IMR-90 (cell line): Measurements from ENCODE around the gene MDP1. TPM values are rescaled to one million over a fixed set of nuclear protein-coding genes. Genes with fewer than 3 reads are reported as not detected.

Experiments
- ATAC-seq: fragments of 200-7000 bp; cut with Tn5 transposase; 2 replicates; pipeline ENCODE4 v1.9.1; 2020; ENCODE audit warnings: low read depth, mild to moderate bottlenecking, moderate library complexity
- BruUV-seq: library from RNA; stranded (reverse); fragments of 400-500 nt; replicated peaks from 2 replicates; lab custom pipeline; 2021; lab: Mats Ljungman, UMichigan
- CTCF ChIA-PET: fragments of 300-600 bp; formaldehyde crosslinking; extraction: SDS; loops from one replicate; lab custom pipeline; 2021; ENCODE audit warnings: antibody characterized with exemption; lab: Yijun Ruan, JAX
- POLR2A ChIA-PET: fragments of 300-600 bp; sonication (Branson Sonifier 250); formaldehyde crosslinking; loops from one replicate; lab custom pipeline; 2022; ENCODE audit warnings: antibody characterized with exemption; ENCODE audit not compliant: unreplicated experiment; lab: Charles Lee
- DNase-seq: peaks from one replicate; pipeline ENCODE4 v3.0.0; 2013
- H2AFZ ChIP-seq: replicated peaks from 2 replicates; pipeline ENCODE3; 2013; ENCODE audit warnings: low read length, mild to moderate bottlenecking; ENCODE audit not compliant: poor library complexity
- H2AK5ac ChIP-seq: 2 replicates; pipeline ENCODE4 v1.6.1; 2013; ENCODE audit warnings: low read depth, low read length, inconsistent platforms
- H2AK9ac ChIP-seq: replicated peaks from 2 replicates; pipeline ENCODE3; 2013; ENCODE audit warnings: mild to moderate bottlenecking, low read depth, low read length, moderate library complexity; ENCODE audit not compliant: poor library complexity
- H2BK120ac ChIP-seq: 2 replicates; pipeline ENCODE4 v1.6.1; 2013; ENCODE audit warnings: low read depth, low read length, inconsistent platforms
- H2BK15ac ChIP-seq: 3 replicates; pipeline ENCODE4 v1.6.1; 2013; ENCODE audit warnings: low read depth, low read length, inconsistent platforms
- H2BK20ac ChIP-seq: 2 replicates; pipeline ENCODE4 v1.6.1; 2013; ENCODE audit warnings: low read depth, mild to moderate bottlenecking, inconsistent platforms, low read length, moderate library complexity
- H2BK5ac ChIP-seq: 2 replicates; pipeline ENCODE4 v1.6.1; 2013; ENCODE audit warnings: mild to moderate bottlenecking, low read depth, low read length, inconsistent platforms; ENCODE audit not compliant: poor library complexity, severe bottlenecking
- H3K14ac ChIP-seq: replicated peaks from 2 replicates; pipeline ENCODE4 v1.6.1; 2013; ENCODE audit warnings: low read depth, low read length, inconsistent platforms
- H3K18ac ChIP-seq: 2 replicates; pipeline ENCODE4 v1.6.1; 2013; ENCODE audit warnings: low read depth, low read length, control low read depth
- H3K23ac ChIP-seq: 2 replicates; pipeline ENCODE4 v1.6.1; 2013; ENCODE audit warnings: low read depth, low read length, inconsistent platforms
- H3K27ac ChIP-seq: 2 replicates; pipeline ENCODE4 v1.5.1; 2013; ENCODE audit warnings: mild to moderate bottlenecking, control low read depth, low read length; ENCODE audit not compliant: insufficient read depth
- H3K27me3 ChIP-seq: 2 replicates; pipeline ENCODE4 v1.6.1; 2013; ENCODE audit warnings: low read length; ENCODE audit not compliant: control insufficient read depth, insufficient read depth
- H3K36me3 ChIP-seq: 2 replicates; pipeline ENCODE4 v1.6.1; 2013; ENCODE audit warnings: low read length, mixed read lengths; ENCODE audit not compliant: control insufficient read depth, insufficient read depth
- H3K4ac ChIP-seq: 2 replicates; pipeline ENCODE4 v1.6.1; 2013; ENCODE audit warnings: low read depth, low read length, inconsistent platforms
- H3K4me1 ChIP-seq: 2 replicates; pipeline ENCODE4 v1.6.1; 2013; ENCODE audit warnings: low read length, mixed read lengths; ENCODE audit not compliant: control insufficient read depth, insufficient read depth
- H3K4me2 ChIP-seq: 2 replicates; pipeline ENCODE4 v1.6.1; 2013; ENCODE audit warnings: low read depth, mild to moderate bottlenecking, control low read depth, low read length, moderate library complexity
- H3K4me3 ChIP-seq: 2 replicates; pipeline ENCODE4 v1.5.1; 2013; ENCODE audit warnings: low read depth, mild to moderate bottlenecking, control low read depth, low read length, moderate library complexity; ENCODE audit not compliant: insufficient read depth
- H3K56ac ChIP-seq: 2 replicates; pipeline ENCODE4 v1.6.1; 2013; ENCODE audit warnings: low read length, inconsistent platforms; ENCODE audit not compliant: insufficient read depth; ENCODE audit errors: extremely low read depth
- H3K79me1 ChIP-seq, 2 experiments: 2 replicates each; pipeline ENCODE4 v1.6.1; 2013; ENCODE audit warnings: low read length in 2 of 2, inconsistent platforms in 1 of 2, low read depth in 1 of 2
- H3K9ac ChIP-seq: 2 replicates; pipeline ENCODE4 v1.6.1; 2013; ENCODE audit warnings: low read depth, low read length, control low read depth
- H3K9me1 ChIP-seq: 2 replicates; pipeline ENCODE4 v1.6.1; 2013; ENCODE audit warnings: low read length, inconsistent platforms; ENCODE audit not compliant: insufficient read depth
- H3K9me3 ChIP-seq: 2 replicates; pipeline ENCODE4 v1.6.1; 2013; ENCODE audit warnings: low read length; ENCODE audit not compliant: control insufficient read depth, insufficient read depth
- H4K20me1 ChIP-seq: 2 replicates; pipeline ENCODE4 v1.6.1; 2013; ENCODE audit warnings: low read length, inconsistent platforms; ENCODE audit not compliant: insufficient read depth
- H4K5ac ChIP-seq: 2 replicates; pipeline ENCODE4 v1.6.1; 2013; ENCODE audit warnings: mild to moderate bottlenecking, low read depth, low read length, control low read depth
- H4K8ac ChIP-seq, 2 experiments: 2 replicates each; pipeline ENCODE4 v1.6.1; 2013; ENCODE audit warnings: low read depth in 2 of 2, low read length in 2 of 2, control low read depth in 1 of 2, inconsistent platforms in 1 of 2
- H4K91ac ChIP-seq: 2 replicates; pipeline ENCODE4 v1.6.1; 2013; ENCODE audit warnings: low read depth, low read length, inconsistent platforms; ENCODE audit not compliant: insufficient read depth
- CEBPB ChIP-seq: IDR thresholded peaks from 2 replicates; pipeline ENCODE4 v1.6.1; 2012; ENCODE audit warnings: low read depth, low read length, improper control_type of control experiment
- CHD1 ChIP-seq: IDR thresholded peaks from 2 replicates; pipeline ENCODE4 v1.6.1; 2012; ENCODE audit warnings: low read depth, low read length, improper control_type of control experiment
- FOS ChIP-seq: fragments of 150-350 bp; IDR thresholded peaks from 2 replicates; pipeline ENCODE4 v1.6.1; 2016; ENCODE audit warnings: low read depth, low read length
- MAFK ChIP-seq: IDR thresholded peaks from 2 replicates; pipeline ENCODE4 v1.6.1; 2012; ENCODE audit warnings: low read depth, low read length, improper control_type of control experiment
- MXI1 ChIP-seq: IDR thresholded peaks from 2 replicates; pipeline ENCODE4 v1.6.1; 2012; ENCODE audit warnings: low read depth, mild to moderate bottlenecking, low read length, moderate library complexity, borderline replicate concordance
- NFE2L2 ChIP-seq: fragments of 150-350 bp; IDR thresholded peaks from 2 replicates; pipeline ENCODE4 v1.6.1; 2016; ENCODE audit warnings: low read depth, mild to moderate bottlenecking, low read length
- POLR2A ChIP-seq: IDR thresholded peaks from 2 replicates; pipeline ENCODE4 v1.6.1; 2012; ENCODE audit warnings: mild to moderate bottlenecking, low read depth, low read length
- SMC3 ChIP-seq: fragments of 150-350 bp; IDR thresholded peaks from 2 replicates; pipeline ENCODE4 v1.6.1; 2016; ENCODE audit warnings: low read depth, mild to moderate bottlenecking, antibody characterized with exemption, low read length, moderate library complexity
- WGBS, 2 experiments: methylation state at CpG; one replicate each; pipeline versions ENCODE4 v1.1.5 to v1.1.7; 2013; ENCODE audit warnings: missing lambda C conversion rate in 2 of 2; ENCODE audit not compliant: insufficient read length in 1 of 2; ENCODE audit errors: extremely low coverage in 2 of 2; 5-methylcytosine and 5-hydroxymethylcytosine counted together
- dilution Hi-C: fragments of 300-500 bp; cut with HindIII; formaldehyde crosslinking; loops from one replicate; pipeline ENCODE4 v1.14.3; 2018; ENCODE audit warnings: low sequenced_read_pairs; ENCODE audit not compliant: unreplicated experiment
- in situ Hi-C: fragments of 300-500 bp; cut with MboI; formaldehyde crosslinking; loops from 3 replicates; pipeline ENCODE4 v1.14.3; 2019; ENCODE audit warnings: low sequenced_read_pairs, inconsistent platforms, mixed read lengths
- intact Hi-C: fragments of 100-400 bp; cut with micrococcal nuclease; formaldehyde crosslinking; loops from 2 replicates; pipeline ENCODE4 v1.10.0; 2022
- polyA plus RNA-seq, 3 experiments: library from polyadenylated mRNA; depleted of rRNA; stranded (reverse); fragments of >200 nt; gene quantifications; 2 replicates each; pipeline ENCODE4 v1.2.3, GENCODE V29; 2012; ENCODE audit warnings: low replicate concordance in 1 of 3
- total RNA-seq: library from RNA; depleted of rRNA; stranded (reverse); fragments of >200 nt; gene quantifications from 2 replicates; pipeline ENCODE4 v1.2.3, GENCODE V29; 2012
- TF ChIP-seq, protein P1 (sequence below): fragments of 150-350 bp; IDR thresholded peaks from 2 replicates; pipeline ENCODE4 v1.6.1; 2017; ENCODE audit warnings: mild to moderate bottlenecking, antibody characterized with exemption, low read length, low read depth
- TF ChIP-seq, protein P2 (sequence below): conservative IDR thresholded peaks from 2 replicates; pipeline ENCODE4 v1.5.1; 2012; ENCODE audit warnings: mild to moderate bottlenecking, low read depth, low read length, improper control_type of control experiment

The MDP1 gene
- total and polyA plus RNA-seq, 2 of the 4 experiments (the other 2 are of a cell fraction): 15.1 to 17.8 TPM

DNA sequence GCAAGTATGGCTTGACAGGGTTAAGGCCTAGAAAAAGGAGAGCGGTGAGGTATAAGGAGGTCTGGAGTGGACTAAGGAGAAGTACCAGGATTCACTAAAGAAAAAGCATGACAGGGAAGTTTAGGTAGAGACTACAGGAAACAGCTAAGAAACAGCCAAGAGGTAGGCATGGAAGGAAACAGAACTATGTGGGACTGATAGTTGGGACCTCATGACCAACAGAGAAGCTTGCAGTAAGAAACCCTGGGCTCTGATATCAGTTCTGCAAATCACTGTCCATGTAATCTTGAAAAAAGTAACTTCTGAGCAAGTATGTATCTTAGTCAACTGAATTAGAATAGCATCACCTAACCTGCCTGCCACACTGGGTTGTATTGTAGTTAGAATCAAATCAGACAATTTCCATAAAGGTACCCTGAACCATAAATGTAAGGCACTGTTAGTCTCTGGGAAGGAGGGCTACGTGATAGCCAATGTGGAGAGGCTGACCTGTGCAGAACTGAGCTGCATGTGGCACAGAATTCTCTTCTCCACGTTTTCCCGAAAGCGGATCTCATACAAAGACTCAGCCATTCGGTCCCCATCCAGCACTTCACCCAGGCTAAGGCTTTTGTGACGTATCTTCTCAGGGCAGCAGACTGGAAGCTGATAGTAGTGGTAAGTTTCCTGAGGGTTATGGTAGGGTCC is 21.5 kb downstream of the MDP1 start (continued):
- TF ChIP-seq, protein P1, sequence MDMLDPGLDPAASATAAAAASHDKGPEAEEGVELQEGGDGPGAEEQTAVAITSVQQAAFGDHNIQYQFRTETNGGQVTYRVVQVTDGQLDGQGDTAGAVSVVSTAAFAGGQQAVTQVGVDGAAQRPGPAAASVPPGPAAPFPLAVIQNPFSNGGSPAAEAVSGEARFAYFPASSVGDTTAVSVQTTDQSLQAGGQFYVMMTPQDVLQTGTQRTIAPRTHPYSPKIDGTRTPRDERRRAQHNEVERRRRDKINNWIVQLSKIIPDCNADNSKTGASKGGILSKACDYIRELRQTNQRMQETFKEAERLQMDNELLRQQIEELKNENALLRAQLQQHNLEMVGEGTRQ: no peak

DNA sequence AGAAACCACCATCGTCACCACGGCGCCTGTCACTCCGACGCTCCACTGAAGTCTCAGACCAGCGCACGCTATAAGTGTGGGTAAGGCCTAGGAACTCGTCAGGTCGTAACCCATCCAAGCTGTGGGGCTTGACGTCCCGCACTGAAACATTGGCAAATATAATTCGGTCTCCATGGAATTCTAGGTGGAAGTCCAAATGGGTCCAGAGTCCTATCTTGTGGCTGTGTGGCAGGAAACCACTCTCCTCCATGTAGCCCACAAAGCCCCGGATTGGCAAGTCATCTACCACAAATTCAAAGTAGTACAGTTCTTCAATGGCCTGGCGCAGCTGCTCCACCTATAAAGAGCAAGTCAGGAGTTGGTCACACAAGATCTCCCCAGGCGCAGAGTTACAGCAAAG is 22.9 kb downstream of the MDP1 start:
- WGBS, 2 experiments: 100% methylated on average over 5 of the region's 15 CpGs; no CpG with 5 or more reads in 1 of the 2 experiments
- Histone ChIP-seq H3K27ac (no peak overlapping the region), H4K20me1 (no peaks in the 10 kb centered on the region), H2AFZ (no peak overlapping the region), H3K27me3 (no peaks in the 10 kb centered on the region), H3K56ac (no peak overlapping the region), H3K14ac (no peak overlapping the region), H2BK15ac (no peak overlapping the region), H4K5ac (no peak overlapping the region), H2AK9ac (no peak overlapping the region), H2BK120ac (no peak overlapping the region), H3K4me1 (peaks cover 8% of the 10 kb centered on the region), H3K23ac (no peak overlapping the region), H3K9me3 (no peaks in the 10 kb centered on the region), H3K9me1 (peaks cover 12% of the 10 kb centered on the region; the same call in 1 of the 2 replicates), H3K4ac (no peak overlapping the region), H2BK20ac (no peak overlapping the region), H3K9ac (no peak overlapping the region), H3K4me3 (no peak overlapping the region), H4K8ac (no peak overlapping the region), H3K18ac (no peak overlapping the region), H2BK5ac (no peak overlapping the region), H3K36me3 (peaks cover 21% of the 10 kb centered on the region), H2AK5ac (no peak overlapping the region), H4K91ac (no peak overlapping the region), H3K79me1 (peaks cover 34 to 68% of the 10 kb centered on the region in 2 experiments), H3K4me2 (no peak overlapping the region)
- BruUV-seq: no TSS peak
- CTCF ChIA-PET: no interaction called here
- no peak for DNase-seq
- in situ Hi-C loops: no loop called here
- TF ChIP-seq MAFK: no peak
- TF ChIP-seq POLR2A: no peak
- TF ChIP-seq NFE2L2: no peak
- TF ChIP-seq, protein P2, sequence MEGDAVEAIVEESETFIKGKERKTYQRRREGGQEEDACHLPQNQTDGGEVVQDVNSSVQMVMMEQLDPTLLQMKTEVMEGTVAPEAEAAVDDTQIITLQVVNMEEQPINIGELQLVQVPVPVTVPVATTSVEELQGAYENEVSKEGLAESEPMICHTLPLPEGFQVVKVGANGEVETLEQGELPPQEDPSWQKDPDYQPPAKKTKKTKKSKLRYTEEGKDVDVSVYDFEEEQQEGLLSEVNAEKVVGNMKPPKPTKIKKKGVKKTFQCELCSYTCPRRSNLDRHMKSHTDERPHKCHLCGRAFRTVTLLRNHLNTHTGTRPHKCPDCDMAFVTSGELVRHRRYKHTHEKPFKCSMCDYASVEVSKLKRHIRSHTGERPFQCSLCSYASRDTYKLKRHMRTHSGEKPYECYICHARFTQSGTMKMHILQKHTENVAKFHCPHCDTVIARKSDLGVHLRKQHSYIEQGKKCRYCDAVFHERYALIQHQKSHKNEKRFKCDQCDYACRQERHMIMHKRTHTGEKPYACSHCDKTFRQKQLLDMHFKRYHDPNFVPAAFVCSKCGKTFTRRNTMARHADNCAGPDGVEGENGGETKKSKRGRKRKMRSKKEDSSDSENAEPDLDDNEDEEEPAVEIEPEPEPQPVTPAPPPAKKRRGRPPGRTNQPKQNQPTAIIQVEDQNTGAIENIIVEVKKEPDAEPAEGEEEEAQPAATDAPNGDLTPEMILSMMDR: no peak
- no peak for TF ChIP-seq FOS
- no peak for TF ChIP-seq MXI1
- no peak for TF ChIP-seq CEBPB
- no peak for TF ChIP-seq CHD1
- no peak for TF ChIP-seq SMC3
- TF ChIP-seq, protein P1: no peak
- dilution Hi-C loops: no loop called here
- POLR2A ChIA-PET: no interaction called here
- no peak for ATAC-seq
- intact Hi-C loops: no loop called here
